Fibroblast of lung (primary cell): Measurements from ENCODE around the gene IL36RN. TPM values are rescaled to one million over a fixed set of nuclear protein-coding genes. Genes with fewer than 3 reads are reported as not detected.

Experiments used
- DNase-seq, 2 donors: peaks; one replicate each; pipeline versions ENCODE4 v3.0.0 to v3.0.0-alpha.2; 2010; ENCODE audit warnings: low read depth in 2 of 2
- H2AFZ ChIP-seq: 2 replicates; pipeline ENCODE4 v1.5.1; 2012; ENCODE audit warnings: low read length, control low read depth, inconsistent platforms
- H3K27ac ChIP-seq: 2 replicates; pipeline ENCODE4 v1.5.1; 2011; ENCODE audit warnings: low read length, control low read depth; ENCODE audit not compliant: insufficient read depth
- H3K27me3 ChIP-seq: 2 replicates; pipeline ENCODE4 v1.5.1; 2011; ENCODE audit warnings: mild to moderate bottlenecking, low read length; ENCODE audit not compliant: control insufficient read depth, insufficient read depth
- H3K36me3 ChIP-seq: 2 replicates; pipeline ENCODE4 v1.5.1; 2011; ENCODE audit warnings: low read length; ENCODE audit not compliant: control insufficient read depth, insufficient read depth
- H3K4me1 ChIP-seq: 2 replicates; pipeline ENCODE4 v1.5.1; 2011; ENCODE audit warnings: low read length; ENCODE audit not compliant: control insufficient read depth, insufficient read depth; ENCODE audit errors: extremely low read depth
- H3K4me2 ChIP-seq: 2 replicates; pipeline ENCODE4 v1.5.1; 2011; ENCODE audit warnings: low read length, control low read depth; ENCODE audit not compliant: insufficient read depth; ENCODE audit errors: extremely low read depth
- H3K4me3 ChIP-seq, 4 experiments: fragments of 200-600 bp in 1 of 4; sonication (generic) in 1 of 4; replicated peaks in 1 of 4; 2 replicates each; pipeline ENCODE4 v1.5.1; 2011 to 2016; ENCODE audit warnings: low read length in 4 of 4, low read depth in 3 of 4, mild to moderate bottlenecking in 3 of 4, control low read depth in 2 of 4, inconsistent platforms in 1 of 4, mixed read lengths in 1 of 4; ENCODE audit not compliant: insufficient read depth in 1 of 4; ENCODE audit errors: control extremely low read depth in 1 of 4
- H3K79me2 ChIP-seq: 2 replicates; pipeline ENCODE4 v1.5.1; 2012; ENCODE audit warnings: mild to moderate bottlenecking, low read length, inconsistent platforms; ENCODE audit not compliant: control insufficient read depth, insufficient read depth
- H3K9ac ChIP-seq: 2 replicates; pipeline ENCODE4 v1.5.1; 2011; ENCODE audit warnings: mild to moderate bottlenecking, low read length, control low read depth; ENCODE audit not compliant: insufficient read depth
- H3K9me3 ChIP-seq: 2 replicates; pipeline ENCODE4 v1.5.1; 2012; ENCODE audit warnings: low read depth, low read length; ENCODE audit not compliant: control insufficient read depth, insufficient read depth
- H4K20me1 ChIP-seq: 2 replicates; pipeline ENCODE4 v1.5.1; 2011; ENCODE audit warnings: low read length; ENCODE audit not compliant: control insufficient read depth, insufficient read depth; ENCODE audit errors: extremely low read depth
- EZH2 ChIP-seq: IDR thresholded peaks from 2 replicates; pipeline ENCODE4 v1.5.1; 2012; ENCODE audit warnings: low read length, control low read depth, mild to moderate bottlenecking; ENCODE audit errors: missing control alignments
- polyA plus RNA-seq, 2 donors: library from polyadenylated mRNA; depleted of rRNA in 1 of 2; stranded (reverse) in 1 of 2; unstranded in 1 of 2; fragments of >200 nt; gene quantifications; 2 replicates each; pipeline ENCODE4 v1.2.1, GENCODE V29; 2011 to 2012; ENCODE audit warnings: missing spikeins in 1 of 2
- total RNA-seq: library from RNA; depleted of rRNA; stranded (reverse); fragments of >200 nt; gene quantifications from 2 replicates; pipeline ENCODE4 v1.2.1, GENCODE V29; 2014
- TF ChIP-seq, protein P1 (sequence below), 2 donors: IDR thresholded peaks in 1 of 2; conservative IDR thresholded peaks in 1 of 2; 1 replicate in 1 of 2; 2 replicates in 1 of 2; pipeline ENCODE4 v1.5.1; 2011 to 2012; ENCODE audit warnings: low read length in 2 of 2, control low read depth in 1 of 2, inconsistent platforms in 1 of 2, low read depth in 1 of 2, mild to moderate bottlenecking in 1 of 2

Gene IL36RN
- total and polyA plus RNA-seq, 2 donors (not counting 1 experiment from before 2014, with no cell fraction given), result not detected

DNA sequence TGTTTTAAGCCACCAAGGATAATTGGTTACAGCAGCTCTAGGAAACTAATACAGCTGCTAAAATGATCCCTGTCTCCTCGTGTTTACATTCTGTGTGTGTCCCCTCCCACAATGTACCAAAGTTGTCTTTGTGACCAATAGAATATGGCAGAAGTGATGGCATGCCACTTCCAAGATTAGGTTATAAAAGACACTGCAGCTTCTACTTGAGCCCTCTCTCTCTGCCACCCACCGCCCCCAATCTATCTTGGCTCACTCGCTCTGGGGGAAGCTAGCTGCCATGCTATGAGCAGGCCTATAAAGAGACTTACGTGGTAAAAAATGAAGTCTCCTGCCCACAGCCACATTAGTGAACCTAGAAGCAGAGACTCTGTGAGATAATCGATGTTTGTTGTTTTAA lies 5.3 kb downstream of the IL36RN start:
- Histone ChIP-seq H2AFZ (no peak overlapping the region), H4K20me1 (no peaks in the 10 kb centered on the region), H3K9ac (no peak overlapping the region), H3K4me1 (no peaks in the 10 kb centered on the region), H3K27me3 (no peaks in the 10 kb centered on the region), H3K79me2 (no peaks in the 10 kb centered on the region), H3K4me3 (no peak overlapping the region), H3K36me3 (no peaks in the 10 kb centered on the region), H3K9me3 (no peaks in the 10 kb centered on the region), H3K27ac (no peak overlapping the region), H3K4me2 (no peak overlapping the region)
- no peak for TF ChIP-seq EZH2
- TF ChIP-seq, protein P1, sequence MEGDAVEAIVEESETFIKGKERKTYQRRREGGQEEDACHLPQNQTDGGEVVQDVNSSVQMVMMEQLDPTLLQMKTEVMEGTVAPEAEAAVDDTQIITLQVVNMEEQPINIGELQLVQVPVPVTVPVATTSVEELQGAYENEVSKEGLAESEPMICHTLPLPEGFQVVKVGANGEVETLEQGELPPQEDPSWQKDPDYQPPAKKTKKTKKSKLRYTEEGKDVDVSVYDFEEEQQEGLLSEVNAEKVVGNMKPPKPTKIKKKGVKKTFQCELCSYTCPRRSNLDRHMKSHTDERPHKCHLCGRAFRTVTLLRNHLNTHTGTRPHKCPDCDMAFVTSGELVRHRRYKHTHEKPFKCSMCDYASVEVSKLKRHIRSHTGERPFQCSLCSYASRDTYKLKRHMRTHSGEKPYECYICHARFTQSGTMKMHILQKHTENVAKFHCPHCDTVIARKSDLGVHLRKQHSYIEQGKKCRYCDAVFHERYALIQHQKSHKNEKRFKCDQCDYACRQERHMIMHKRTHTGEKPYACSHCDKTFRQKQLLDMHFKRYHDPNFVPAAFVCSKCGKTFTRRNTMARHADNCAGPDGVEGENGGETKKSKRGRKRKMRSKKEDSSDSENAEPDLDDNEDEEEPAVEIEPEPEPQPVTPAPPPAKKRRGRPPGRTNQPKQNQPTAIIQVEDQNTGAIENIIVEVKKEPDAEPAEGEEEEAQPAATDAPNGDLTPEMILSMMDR (conservative IDR thresholded peaks at IDR 0.05 in 1 of 2, IDR thresholded peaks at IDR 0.05 in 1 of 2; ENCODE audit: low read depth in 1 of 2, low read length in 2 of 2), result no peak
- DNase-seq, result no peak

DNA sequence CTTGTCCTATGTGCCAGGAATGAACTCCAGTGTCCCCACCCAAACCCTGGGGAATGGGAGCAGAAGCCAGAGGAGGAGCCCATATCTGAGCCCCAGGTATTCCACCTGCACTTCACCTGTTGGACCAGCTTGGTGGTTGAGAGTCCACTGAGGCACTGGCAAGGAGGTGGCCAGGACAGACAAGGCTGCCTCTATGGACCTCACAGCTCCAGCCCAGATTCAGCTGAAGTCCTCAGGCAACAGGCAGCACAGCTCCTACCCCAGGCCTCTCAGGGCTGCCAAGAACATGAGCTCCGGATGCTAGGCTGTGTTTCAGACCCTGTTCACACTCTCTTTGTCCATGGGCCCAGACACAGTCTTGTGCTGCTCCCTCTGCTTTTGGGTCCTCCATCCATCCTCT lies 5.9 kb downstream of the IL36RN start:
- Histone ChIP-seq H3K79me2 (no peaks in the 10 kb centered on the region), H3K4me3 (no peak overlapping the region), H3K4me2 (no peak overlapping the region), H4K20me1 (no peaks in the 10 kb centered on the region), H3K27ac (no peak overlapping the region), H3K36me3 (no peaks in the 10 kb centered on the region), H3K9me3 (no peaks in the 10 kb centered on the region), H3K9ac (no peak overlapping the region), H3K27me3 (no peaks in the 10 kb centered on the region), H2AFZ (no peak overlapping the region), H3K4me1 (no peaks in the 10 kb centered on the region)
- no peak for DNase-seq
- TF ChIP-seq, protein P1 (conservative IDR thresholded peaks at IDR 0.05 in 1 of 2, IDR thresholded peaks at IDR 0.05 in 1 of 2; ENCODE audit: low read depth in 1 of 2, low read length in 2 of 2), result no peak

DNA sequence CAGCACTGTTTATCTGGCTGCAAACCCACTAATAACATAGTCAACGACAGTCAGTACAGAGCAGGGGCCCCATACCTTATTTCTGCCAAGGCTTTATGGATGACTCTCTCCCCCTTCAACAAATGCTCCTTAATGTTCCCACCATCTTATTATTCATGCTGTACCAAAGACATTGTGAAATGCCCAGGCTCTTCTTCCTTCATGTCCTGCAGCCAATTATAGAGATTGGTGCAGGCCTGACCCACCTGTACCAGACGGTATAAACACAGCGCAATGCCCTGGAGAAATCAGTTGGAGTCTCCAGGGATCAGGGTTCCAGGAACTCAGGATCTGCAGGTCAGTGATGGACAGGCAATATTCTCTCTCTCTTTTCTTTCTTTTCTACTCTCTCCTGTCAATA lies 8.7 kb downstream of the IL36RN start, which contains the start of gene IL1F10:
IL1F10 (plus strand) TSS at position 290 of the 400 bp plus-strand sequence. CDS start 4,769 bp downstream, outside the sequence.
- Histone ChIP-seq H3K36me3 (no peaks in the 10 kb centered on the region), H3K27ac (no peak within 1 kb of the TSS), H3K4me2 (no peak within 1 kb of the TSS), H3K4me3 (no peak within 1 kb of the TSS), H4K20me1 (no peaks in the 10 kb centered on the region), H3K27me3 (no peaks in the 10 kb centered on the region), H3K9me3 (no peaks in the 10 kb centered on the region), H2AFZ (no peak within 1 kb of the TSS), H3K9ac (no peak within 1 kb of the TSS), H3K79me2 (no peaks in the 10 kb centered on the region), H3K4me1 (no peaks in the 10 kb centered on the region)
- TF ChIP-seq, protein P1 (conservative IDR thresholded peaks at IDR 0.05 in 1 of 2, IDR thresholded peaks at IDR 0.05 in 1 of 2; ENCODE audit: low read depth in 1 of 2, low read length in 2 of 2), result no peak
- no peak for TF ChIP-seq EZH2
- DNase-seq, result no peak
